H1 (cell line): ENCODE measurements around the gene UBE2E1. TPM values are rescaled to one million over a fixed set of nuclear protein-coding genes. Genes with fewer than 3 reads are reported as not detected.

Source experiments
- SAP30 ChIP-seq: fragments of 300-600 bp; sonication (generic); IDR thresholded peaks from 2 replicates; pipeline ENCODE4 v1.7.1; 2012; ENCODE audit warnings: low read length, moderate library complexity, mild to moderate bottlenecking, inconsistent platforms; ENCODE audit not compliant: insufficient read depth, insufficient replicate concordance
- TCF12 ChIP-seq: IDR thresholded peaks from 2 replicates; pipeline ENCODE4 v1.6.1; 2011; ENCODE audit warnings: low read depth, mild to moderate bottlenecking, low read length
- ZNF274 ChIP-seq: IDR thresholded peaks from 2 replicates; pipeline ENCODE4 v1.7.0; 2012; ENCODE audit warnings: low read length, borderline replicate concordance; ENCODE audit errors: extremely low read depth
- polyA plus RNA-seq, 7 experiments: library from polyadenylated mRNA; depleted of rRNA in 3 of 7; stranded (reverse) in 5 of 7; unstranded in 2 of 7; fragments of >200 nt in 5 of 7; fragments of 200-250 nt in 2 of 7; gene quantifications; 1 replicate in 5 of 7; 2 replicates in 1 of 7; 4 replicates in 1 of 7; pipeline versions ENCODE4 v1.2.1 to v1.2.3, GENCODE V29; 2011 to 2013; ENCODE audit warnings: missing spikeins in 2 of 7, mixed read lengths in 2 of 7
- total RNA-seq: library from RNA; stranded (reverse); fragmentation: NEBNext Ultra II Directional; extraction: Animal tissue kit (Norgen Biotek cat#: 25700); gene quantifications from 2 replicates; pipeline ENCODE4 v1.2.1, GENCODE V29; 2021

UBE2E1 gene
- total and polyA plus RNA-seq, 2 of the 8 experiments (the other 6 are each of a cell fraction or from before 2014, with no cell fraction given): 109 to 141 TPM

DNA sequence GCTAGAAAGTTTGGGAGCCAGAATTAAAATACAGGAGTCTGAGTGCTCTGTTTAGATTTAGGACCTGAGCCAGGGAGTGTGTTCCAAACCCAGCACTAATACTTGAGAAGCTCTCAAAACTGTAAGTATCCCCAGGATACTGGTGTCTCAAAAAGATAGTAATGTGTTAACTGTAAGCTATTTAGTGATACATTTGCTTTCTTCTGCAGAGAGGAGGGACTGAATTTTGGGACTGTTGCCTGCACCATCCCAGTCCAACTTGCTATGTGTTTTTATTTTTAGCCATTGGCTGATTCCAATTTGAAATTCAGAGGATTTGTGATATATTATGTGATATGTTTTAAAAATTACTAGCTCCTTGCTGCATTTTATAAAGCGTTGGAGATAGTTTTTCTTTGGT is 31.5 kb downstream of the UBE2E1 start (continued):
- TF ChIP-seq SAP30: no peak
- TF ChIP-seq TCF12: no peak
- no peak for TF ChIP-seq ZNF274
- TF ChIP-seq, all 59 proteins: peak for 0
